ENCODE results near the gene PTPRM.

PTPRM gene

GRCh38 chr18:7566567-7567473 is at the start of gene PTPRM:
TSS of gene PTPRM (plus strand) at chr18:7567316. CDS start at chr18:7567819, 503 bp downstream.
- DNase-seq (ENCODE audit: low read depth in 2 of 2) = no peak

GRCh38 chr18:7517852-7518251 is 49.3 kb upstream of the PTPRM start:
- DNase-seq (ENCODE audit: low read depth in 2 of 2) = no peak

- no peak for DNase-seq (ENCODE audit: low read depth in 2 of 2)
Measured at GRCh38 chr18:7520200-7520785, 46.8 kb upstream of the PTPRM start.

- no peak for DNase-seq (ENCODE audit: low read depth in 2 of 2)
Measured at GRCh38 chr18:7521226-7521856, 45.8 kb upstream of the PTPRM start.

GRCh38 chr18:7523772-7524171 is 43.3 kb upstream of the PTPRM start:
- no peak for DNase-seq (ENCODE audit: low read depth in 2 of 2)

GRCh38 chr18:7524786-7525185 is 42.3 kb upstream of the PTPRM start:
- DNase-seq (ENCODE audit: low read depth in 2 of 2) = no peak

- DNase-seq (ENCODE audit: low read depth in 2 of 2) = no peak
Measured at GRCh38 chr18:7532942-7533341, 34.2 kb upstream of the PTPRM start.

- no peak for DNase-seq (ENCODE audit: low read depth in 2 of 2)
Measured at GRCh38 chr18:7535436-7536205, 31.5 kb upstream of the PTPRM start.

GRCh38 chr18:7537145-7537544 is 30.0 kb upstream of the PTPRM start:
- DNase-seq (ENCODE audit: low read depth in 2 of 2) = no peak

- no peak for DNase-seq (ENCODE audit: low read depth in 2 of 2)
Measured at GRCh38 chr18:7541835-7542234, 25.3 kb upstream of the PTPRM start.

GRCh38 chr18:7544686-7545085 is 22.4 kb upstream of the PTPRM start:
- DNase-seq (ENCODE audit: low read depth in 2 of 2) = no peak

GRCh38 chr18:7545734-7546133 is 21.4 kb upstream of the PTPRM start:
- DNase-seq (ENCODE audit: low read depth in 2 of 2) = no peak

- no peak for DNase-seq (ENCODE audit: low read depth in 2 of 2)
Measured at GRCh38 chr18:7548221-7548620, 18.9 kb upstream of the PTPRM start.

- no peak for DNase-seq (ENCODE audit: low read depth in 2 of 2)
Measured at GRCh38 chr18:7548721-7549120, 18.4 kb upstream of the PTPRM start.

GRCh38 chr18:7557973-7558372 is 9.1 kb upstream of the PTPRM start:
- DNase-seq (ENCODE audit: low read depth in 2 of 2) = no peak

- no peak for DNase-seq (ENCODE audit: low read depth in 2 of 2)
Measured at GRCh38 chr18:7558769-7559168, 8.3 kb upstream of the PTPRM start.

GRCh38 chr18:7559709-7560319 is 7.3 kb upstream of the PTPRM start:
- no peak for DNase-seq (ENCODE audit: low read depth in 2 of 2)

GRCh38 chr18:7561909-7562460 is 5.1 kb upstream of the PTPRM start:
- DNase-seq (ENCODE audit: low read depth in 2 of 2) = no peak

- no peak for DNase-seq (ENCODE audit: low read depth in 2 of 2)
Measured at GRCh38 chr18:7562491-7562890, 4.6 kb upstream of the PTPRM start.

- DNase-seq (ENCODE audit: low read depth in 2 of 2) = no peak
Measured at GRCh38 chr18:7565677-7566076, 1.4 kb upstream of the PTPRM start.

GRCh38 chr18:7566244-7566566 is 911 bp upstream of the PTPRM start:
- no peak for DNase-seq (ENCODE audit: low read depth in 2 of 2)
